Measurements from ENCODE around the gene PTPRM.
A peak's percentile ranks its signal among the peaks of the same experiment; 100 is the strongest.

PTPRM gene

DNA sequence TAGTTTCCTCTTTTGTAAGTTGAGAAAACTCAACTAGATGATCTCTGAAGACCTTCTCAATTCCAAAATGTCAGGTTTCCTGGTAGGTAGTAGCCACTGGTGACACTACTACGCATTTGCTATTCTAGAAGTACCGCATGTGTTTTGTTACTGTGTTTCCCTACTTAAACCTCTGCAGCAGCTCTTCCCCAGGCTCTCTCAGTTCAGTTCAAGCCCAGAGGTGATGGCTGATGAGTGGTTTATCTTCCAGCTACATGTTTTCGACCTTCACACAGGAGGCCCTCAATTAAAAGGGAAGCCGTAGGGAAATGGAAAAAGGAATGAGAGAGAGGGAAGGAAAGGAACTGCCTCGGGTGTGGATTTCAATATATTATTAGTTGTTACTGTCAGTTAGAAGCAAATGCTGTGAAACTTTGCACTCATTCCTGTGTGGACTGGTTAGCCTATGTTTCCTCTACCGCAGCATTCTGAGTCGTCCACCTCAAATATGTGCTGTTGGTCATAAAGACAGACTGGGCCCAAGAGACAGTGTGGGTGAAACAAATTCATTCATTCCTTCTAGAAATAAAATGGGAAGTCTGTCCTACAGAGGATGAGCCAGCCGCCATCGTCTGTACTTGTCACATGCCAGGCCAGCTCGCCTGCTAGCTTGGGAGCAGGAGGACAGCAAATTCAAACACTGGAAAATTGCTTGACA is 586.9 kb downstream of the PTPRM start:
- no peak for DNase-seq

DNA sequence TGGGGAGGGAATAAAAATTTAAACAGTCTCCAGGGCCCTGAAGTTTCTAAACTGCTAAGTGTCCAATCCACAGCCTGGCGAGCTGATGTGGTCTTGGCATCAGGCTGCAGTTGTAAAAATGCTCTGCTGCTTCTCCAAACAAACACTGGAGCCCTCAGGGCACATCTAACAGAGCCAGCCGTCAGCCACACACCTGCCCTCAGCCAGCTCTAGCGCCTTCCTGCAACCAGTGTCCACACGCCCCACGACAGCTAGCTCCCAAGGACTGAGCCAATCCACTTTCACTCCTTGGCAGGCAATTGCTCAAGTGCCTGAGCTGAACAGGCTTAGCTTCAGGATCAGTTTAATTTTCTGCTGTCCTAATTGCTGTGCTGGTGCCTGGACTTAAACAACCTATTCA is 595.7 kb downstream of the PTPRM start:
- peak in 12 of 58 donors; percentile 3 to 46 (median 13) for DNase-seq

DNA sequence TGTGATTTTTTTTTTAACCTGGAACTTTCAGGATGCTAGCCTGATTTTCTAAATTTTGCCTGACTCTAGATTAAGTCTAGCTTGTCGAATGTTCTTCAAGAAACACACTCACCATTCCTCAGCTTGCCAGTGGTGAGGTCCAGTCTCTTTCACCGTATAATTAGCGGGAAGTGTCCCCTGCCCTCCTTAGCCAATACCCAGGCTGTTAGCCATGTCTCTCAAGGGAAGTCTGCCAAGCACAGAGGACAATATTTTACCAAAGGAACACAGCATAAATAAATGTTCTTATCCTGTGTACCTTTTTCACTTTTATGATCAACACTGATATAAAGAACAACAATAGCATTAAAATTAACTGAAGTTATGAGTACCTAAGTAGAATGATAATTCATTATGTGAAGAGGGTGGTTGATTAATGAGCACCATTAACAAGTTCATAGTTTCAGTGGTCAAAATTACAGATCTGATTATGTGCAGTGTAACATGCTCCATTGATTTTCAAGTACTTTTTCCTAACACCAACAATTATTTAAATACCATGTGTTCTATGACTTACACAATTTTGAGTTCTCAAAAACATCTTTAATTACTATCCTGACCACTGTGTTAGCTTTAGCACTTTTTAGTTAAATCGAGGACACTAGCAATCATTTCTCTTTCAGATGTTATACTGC is 596.3 kb downstream of the PTPRM start:
- peak in 8 of 58 donors; percentile 4 to 53 (median 20) for DNase-seq

DNA sequence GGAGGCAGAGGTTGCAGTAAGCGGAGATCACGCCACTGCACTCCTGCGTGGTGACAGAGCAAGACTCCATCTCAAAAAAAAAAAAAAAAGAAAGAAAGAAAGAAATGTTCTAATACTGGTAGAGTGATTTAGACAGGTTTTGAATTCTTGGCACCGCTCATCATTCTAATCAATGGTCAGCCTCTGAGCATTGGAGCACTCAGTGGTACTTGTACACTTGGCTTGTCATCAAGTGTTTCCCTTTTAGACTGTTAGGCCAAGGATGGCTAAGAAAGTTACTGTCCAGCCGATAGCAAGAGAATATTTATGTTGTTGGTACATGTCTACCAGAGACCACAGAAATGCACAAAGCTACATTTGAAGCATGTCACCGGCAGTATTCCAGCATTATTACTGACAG is 598.0 kb downstream of the PTPRM start:
- no peak for DNase-seq

DNA sequence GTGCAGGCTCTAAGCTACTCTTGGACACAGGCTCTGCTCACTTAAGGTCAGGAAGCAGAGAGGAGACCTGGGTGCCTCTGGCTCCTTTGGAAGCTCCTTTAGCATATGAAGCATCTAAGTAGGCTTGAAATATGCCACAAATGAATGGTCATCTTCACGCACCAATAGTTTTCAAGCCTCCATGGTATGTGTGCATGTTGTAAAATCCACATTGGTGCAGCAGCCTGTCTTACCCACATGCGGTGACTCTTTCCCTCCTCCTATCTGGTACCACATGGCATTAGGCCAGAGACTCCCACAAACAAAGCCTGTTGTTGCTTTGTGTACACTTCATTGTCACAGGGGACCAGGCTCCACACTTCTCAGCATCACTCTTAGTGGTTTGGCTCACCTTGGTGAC is 599.9 kb downstream of the PTPRM start:
- no peak for DNase-seq

DNA sequence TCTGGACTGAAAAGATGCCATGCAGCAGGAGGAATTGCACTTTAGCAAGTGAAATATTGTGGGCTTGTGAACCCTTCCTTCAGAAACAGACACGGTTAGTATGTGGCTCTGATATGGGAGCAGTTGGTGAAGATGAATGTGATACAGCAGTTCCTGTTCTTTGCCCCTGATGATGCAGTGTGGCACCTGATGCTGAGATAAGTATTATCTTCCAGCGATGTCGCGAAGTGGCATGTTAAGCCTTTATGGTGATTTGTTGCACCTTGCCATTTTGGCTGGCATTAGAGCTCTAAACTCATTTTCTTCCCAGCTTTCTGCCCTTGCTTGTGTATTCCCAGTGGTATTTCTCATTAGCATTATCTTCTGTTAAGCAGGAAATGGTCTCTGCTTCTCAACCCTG is 600.6 kb downstream of the PTPRM start:
- DNase-seq = no peak

DNA sequence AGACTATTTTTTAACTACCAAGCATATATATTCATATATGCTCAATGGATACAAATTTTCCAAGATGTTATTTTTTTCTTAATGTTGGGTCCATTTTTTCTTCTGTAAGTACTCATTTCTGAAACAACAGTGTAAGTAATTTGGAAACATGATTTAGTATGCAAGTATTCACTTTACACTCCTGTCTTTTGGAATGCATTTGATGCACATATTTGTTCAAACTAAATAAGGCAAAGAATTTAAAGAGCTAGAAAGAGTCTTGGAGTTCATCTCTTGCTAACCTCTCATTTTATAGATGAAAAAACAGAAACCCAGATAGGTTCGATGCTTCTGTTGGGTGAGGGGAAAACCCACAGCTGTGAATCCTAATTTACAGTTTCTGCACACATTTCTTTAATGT is 602.6 kb downstream of the PTPRM start:
- no peak for DNase-seq

DNA sequence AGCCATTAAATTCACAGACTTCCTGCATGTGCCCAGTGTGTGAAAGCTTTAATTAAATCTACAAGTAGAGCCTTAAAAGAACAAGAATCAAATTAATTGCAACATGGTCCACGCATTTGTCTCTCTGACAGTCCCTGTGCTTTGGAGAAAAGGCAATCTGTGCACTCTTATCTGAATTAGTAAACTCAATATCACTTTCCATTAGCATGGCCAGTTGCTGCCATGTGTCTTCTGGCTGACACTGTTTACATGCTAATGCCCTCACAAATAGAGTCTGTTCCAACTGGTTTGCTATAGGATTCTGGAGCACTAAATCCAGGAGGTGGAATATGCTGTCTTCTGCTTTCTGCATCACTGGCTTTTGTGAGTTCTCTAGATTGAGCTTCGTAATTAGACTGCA is 607.7 kb downstream of the PTPRM start:
- no peak for DNase-seq

DNA sequence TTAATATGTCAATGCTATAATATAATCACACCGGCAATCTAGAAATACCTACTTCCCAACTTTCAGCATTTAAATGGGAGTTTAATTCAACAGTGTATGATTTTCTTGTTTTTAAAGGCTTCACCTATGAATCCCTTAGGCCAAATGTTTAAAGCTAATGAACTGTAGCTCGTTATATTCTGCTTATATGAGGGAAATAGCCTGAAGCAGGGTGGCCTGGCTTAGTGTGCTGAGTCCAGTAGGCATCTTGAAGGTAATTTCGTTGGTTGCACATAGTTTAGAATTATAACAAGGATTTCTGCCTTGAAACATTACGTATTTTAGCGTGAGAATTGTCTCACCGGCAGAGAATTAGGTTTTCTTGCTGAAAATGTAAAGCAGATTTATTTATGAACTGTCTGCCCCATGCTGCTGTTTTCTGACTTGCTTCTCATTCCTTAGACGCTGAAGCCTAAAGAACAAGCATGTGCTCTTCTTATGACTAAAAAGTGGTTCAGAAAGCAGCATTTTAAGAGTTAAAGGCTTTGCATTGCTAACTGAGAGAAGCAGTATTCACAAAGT is 608.5 kb downstream of the PTPRM start:
- no peak for DNase-seq

DNA sequence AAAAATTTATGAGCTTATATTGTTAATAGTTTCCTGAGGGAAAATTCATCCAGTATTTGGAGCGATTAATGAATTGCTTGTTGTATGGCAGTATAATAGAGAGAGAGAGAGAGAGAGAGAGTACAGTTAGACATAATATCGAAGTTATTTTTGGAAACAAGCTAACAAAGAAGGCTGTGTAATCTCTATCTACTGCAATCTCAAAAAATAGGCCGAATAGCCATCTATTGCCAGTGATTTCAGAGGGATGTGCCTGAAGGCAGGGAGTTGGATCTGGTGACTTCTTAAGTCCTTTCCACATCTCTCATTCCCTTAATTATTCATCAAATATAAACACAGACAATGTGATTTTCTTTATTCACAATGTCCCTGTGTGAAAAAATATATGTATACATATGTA is 609.0 kb downstream of the PTPRM start:
- DNase-seq = no peak

DNA sequence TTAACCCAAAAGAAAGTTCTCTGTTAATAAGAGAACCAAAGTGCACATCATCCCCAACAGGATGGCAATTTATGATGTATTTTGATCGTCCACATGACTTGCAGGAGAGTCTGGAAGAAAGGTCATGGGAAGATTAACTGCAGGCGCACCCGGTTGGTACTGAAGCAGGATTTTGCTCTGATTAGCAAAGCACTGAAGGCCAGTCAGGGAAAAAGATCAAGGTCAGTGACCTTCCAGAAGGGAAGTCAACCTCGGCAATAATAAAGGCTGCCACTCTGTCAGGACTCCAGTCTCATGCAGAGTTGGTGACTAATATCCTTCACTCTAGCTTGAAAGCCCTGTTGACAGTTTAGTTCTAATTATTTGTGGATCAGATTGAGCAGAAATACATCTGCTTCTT is 609.4 kb downstream of the PTPRM start:
- DNase-seq = no peak

DNA sequence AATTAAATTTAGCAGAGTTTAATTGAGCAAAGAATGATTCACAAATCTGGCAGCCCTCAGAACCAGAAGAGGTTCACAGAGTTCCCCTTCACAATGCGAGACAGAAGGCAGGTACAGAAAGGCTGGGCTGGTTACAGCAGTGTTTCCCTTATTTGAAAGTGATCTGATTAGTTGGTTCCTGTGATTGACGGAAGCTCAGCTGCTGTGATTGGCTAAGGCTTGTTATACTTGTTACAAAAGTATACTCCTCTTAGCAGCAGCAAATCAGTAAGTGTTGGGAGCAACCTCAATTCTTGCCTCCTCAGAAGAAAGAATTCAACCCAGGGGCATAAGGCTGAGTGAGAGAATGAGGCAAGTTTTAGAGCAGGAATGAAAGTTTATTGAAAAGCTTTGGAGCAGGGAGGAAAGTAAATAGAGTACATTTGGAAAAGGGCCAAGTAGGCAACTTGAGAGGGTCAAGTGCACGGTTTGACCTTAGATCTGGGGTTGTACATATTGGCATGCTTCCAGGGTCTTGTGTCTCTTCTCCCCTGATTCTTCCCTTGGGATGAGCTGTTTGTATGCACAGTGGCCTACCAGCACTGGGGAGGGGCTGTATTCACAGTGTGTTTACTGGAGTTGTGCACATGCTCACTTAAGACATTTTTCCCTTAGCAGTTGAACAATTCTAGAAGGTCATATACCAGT is 610.4 kb downstream of the PTPRM start:
- no peak for DNase-seq

DNA sequence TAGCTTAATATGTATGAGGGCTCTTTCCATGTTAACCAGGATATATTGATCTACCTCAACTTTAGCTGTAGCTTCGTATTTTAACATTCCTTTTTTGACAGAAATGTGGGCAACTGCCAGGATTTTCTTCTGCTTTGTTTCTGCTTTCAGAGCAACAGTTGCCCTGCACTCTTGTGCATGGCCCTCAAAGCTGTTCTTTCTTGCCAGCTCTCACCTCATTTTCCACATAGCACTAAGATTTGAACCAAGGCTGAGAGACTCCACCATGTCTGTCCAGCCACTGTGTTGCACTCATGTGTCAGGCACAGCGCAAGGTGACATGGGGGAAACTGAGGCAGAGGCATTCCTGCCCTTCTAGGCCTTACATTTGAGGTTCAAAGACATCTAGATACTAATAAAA is 619.3 kb downstream of the PTPRM start:
- no peak for DNase-seq

DNA sequence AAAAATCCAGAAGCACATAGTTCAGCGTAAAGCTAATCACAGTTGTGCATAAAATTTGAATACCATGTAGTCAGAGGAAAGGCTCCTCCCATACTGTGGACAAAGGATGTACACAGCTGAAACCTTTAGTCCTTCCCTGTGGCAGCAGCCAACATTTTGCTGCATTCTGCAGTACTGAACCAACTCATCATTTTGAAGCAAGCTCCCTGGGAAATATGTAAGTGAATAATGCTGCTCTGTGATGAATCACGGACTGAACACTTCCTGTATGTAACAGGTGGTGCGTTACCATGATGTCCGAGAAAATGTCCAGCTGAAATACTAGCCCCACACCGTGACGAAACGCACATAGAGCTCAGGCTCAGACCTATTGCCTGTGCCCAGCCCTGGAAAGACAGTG is 621.1 kb downstream of the PTPRM start:
- no peak for DNase-seq

DNA sequence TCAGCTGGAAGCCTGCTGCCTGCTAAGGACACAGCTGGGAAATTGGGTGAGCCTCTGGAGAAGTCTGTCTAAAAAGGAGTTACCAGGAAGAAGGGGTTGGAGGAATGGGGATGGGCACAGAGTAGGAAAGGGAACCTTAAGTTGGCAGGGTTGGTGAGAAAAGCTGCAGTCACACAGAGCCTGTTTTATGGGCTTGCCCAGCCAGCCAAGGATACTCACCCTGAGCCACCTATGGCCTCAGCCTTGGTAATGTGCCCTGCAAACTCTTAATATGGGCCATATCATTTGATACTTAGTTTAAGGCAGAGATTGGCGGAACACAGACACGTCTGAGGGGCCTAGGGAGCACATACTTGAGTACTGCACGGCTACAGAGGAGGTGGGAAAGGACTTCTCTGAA is 623.9 kb downstream of the PTPRM start:
- no peak for DNase-seq

DNA sequence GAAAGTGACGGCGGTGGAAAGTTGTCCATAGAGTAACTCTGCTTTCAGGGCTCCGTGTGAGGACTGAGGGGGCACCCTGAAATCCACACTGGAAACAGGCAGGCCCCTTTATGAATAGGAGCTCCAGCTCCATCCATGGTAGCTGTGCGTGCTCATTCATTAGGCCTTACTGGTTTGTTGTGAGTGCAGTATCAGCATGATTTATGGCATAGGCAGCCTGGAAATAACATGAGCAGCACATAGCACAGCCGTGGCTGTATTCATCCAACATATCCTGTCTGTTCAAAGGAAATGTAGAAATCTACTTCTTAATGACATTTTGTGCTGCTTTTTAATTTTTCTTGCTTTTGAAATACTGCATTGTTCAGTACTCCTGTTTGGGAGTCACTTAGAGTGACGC is 627.3 kb downstream of the PTPRM start:
- DNase-seq = no peak

DNA sequence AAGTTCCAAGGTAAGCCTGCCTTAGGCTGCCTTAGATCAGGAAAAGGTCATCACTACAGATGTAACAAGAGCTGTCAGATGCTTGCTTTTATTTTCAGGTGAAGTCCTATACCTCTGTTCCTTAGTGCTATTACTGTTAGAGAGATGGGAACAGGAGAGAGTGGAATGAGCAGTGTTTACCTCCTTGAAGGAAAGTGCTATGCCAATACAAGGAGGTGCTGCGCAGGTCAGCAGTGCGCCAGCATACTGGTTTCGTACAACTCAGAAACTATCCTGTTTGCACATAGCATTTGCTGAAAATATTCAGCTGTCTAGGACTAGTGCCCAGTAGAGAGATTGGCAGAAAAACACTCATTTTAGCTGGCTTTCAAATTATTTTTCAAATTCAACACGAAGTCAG is 629.1 kb downstream of the PTPRM start:
- no peak for DNase-seq

DNA sequence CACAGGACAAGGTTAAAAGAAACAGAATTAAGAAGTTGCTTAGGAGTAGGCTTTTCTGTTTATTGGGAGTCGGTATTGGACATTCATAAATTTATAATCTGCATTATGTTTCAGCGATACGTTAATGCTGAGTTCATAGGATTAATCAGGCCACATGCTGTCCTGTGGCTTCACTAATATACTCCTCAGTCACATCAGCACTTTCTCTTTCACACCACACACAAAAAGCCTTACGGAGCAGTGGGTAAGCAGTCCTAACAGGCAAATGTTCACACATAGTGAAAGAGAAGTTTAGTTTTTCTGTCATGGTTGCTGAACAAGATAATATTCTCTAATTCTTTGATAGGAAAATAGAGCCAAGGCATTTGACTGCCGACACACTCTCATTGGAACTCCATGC is 630.4 kb downstream of the PTPRM start:
- DNase-seq = no peak

DNA sequence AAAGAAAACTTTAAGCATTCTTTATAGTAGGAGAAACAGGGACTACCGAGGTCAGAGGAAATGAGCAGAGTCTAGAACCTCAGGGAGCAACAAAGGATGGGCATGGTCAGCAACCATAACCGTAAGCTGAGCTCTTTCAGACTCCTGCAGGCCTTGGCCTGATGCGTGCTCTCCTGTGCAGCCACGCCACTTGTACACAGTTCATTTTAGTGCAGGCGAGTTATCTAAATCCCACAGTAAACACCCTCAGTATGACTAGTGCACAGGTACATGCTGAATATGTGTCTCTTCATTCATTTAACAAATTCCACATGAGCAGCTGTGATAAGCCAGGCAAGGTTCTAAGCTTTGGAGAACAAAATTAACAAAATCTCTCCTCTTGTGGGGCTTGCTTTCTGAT is 640.9 kb downstream of the PTPRM start:
- no peak for DNase-seq

DNA sequence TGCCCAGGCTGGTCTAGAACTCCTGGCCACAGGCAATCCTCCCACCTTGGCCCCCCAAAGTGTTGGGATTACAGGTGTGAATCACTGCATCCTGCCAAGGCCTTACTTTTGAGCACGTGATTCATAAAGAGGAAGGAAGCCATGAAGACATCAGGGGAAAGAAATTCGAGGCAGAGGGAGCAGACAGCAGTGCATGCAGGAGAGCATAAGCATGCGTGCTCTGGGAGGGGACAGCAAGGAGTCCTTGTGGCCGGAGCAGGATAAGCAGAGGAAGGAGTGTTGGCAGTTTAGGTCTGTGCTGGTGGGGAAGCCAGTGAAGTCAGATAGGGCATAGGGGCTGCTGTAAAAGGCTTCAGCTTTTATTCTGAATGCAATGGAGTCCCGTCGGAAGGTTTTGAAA is 641.6 kb downstream of the PTPRM start:
- DNase-seq = no peak

DNA sequence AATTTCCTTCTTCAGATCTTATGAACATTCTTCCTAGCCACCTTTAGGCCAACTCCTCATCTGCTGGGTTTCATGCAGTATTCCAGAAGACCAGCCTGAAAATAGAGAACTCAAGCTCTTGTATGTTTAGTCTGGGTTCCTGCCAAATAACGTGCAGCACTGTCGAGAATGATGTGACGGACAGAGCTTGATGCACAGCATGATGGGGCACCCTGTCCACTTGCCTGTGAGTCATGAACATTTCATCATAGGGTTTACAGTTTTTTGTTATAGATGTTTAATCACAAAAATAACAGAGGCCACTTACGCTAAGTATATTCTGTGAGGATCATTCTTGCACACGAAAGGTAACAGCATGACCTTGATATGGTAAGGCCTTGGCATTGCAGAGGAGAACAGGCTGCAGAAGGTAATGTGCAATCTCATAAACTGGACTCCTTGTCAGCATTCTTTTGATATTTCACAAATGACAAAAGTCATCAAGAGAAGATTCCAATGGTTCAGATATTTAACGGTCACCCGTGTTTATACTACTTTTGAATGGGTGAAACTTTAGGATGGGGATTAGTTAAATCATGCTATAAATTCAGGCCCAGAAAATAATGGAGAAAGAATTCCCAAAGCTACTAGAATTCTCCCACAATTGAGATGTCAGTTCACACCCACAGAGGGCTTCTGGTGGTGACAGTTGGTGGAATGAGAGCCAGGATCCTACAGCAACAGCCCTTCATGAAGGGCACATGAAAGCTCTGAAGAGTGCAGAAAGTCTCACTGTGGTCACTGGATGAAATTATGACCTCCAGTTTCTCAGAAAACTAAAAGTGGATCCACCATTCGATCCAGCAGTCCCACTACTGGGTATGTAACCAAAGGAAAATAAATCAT is 646.0 kb downstream of the PTPRM start:
- no peak for DNase-seq

All from anterior cingulate cortex (tissue), 58 donors.